GM12865 (cell line): ENCODE data around the gene MCC.

Source experiments
- DNase-seq: peaks from one replicate; pipeline ENCODE4 v3.0.0; 2010; ENCODE audit warnings: low read depth
- H3K4me3 ChIP-seq: 2 replicates; pipeline ENCODE4 v1.5.1; 2011; ENCODE audit warnings: mild to moderate bottlenecking, low read depth, low read length, control low read depth
- CTCF ChIP-seq: IDR thresholded peaks from 2 replicates; pipeline ENCODE4 v1.5.1; 2011; ENCODE audit warnings: low read length, control low read depth, low read depth, inconsistent platforms; ENCODE audit not compliant: insufficient read depth; ENCODE audit errors: missing control alignments

The MCC gene

GRCh38 chr5:113242481-113243348, 245.5 kb downstream of the MCC start:
- no peak overlapping the region for H3K4me3 ChIP-seq
- TF ChIP-seq CTCF = no peak
- no peak for DNase-seq

GRCh38 chr5:113240951-113241726, 247.1 kb downstream of the MCC start:
- no peak overlapping the region for H3K4me3 ChIP-seq
- TF ChIP-seq CTCF = no peak
- DNase-seq = no peak

GRCh38 chr5:113240032-113240431, 248.2 kb downstream of the MCC start:
- DNase-seq = no peak
- TF ChIP-seq CTCF = no peak
- no peak overlapping the region for H3K4me3 ChIP-seq

GRCh38 chr5:113237893-113238292, 250.4 kb downstream of the MCC start:
- no peak overlapping the region for H3K4me3 ChIP-seq
- no peak for TF ChIP-seq CTCF
- DNase-seq = no peak

- TF ChIP-seq CTCF = no peak
- no peak overlapping the region for H3K4me3 ChIP-seq
Observed at GRCh38 chr5:113236536-113237288, 251.5 kb downstream of the MCC start.

GRCh38 chr5:113235884-113236283, 252.4 kb downstream of the MCC start:
- no peak for DNase-seq
- no peak for TF ChIP-seq CTCF
- no peak overlapping the region for H3K4me3 ChIP-seq

More at GRCh38 chr5:113236536-113237288, 251.5 kb downstream of the MCC start:
- no peak for DNase-seq
